ENCODE data around the gene TMEM243.
"Not testable (repeated sequence)": the region's sequence is repeated elsewhere in the genome, so short reads cannot be mapped to it uniquely, and the experiment has no call there.

The TMEM243 gene

GRCh38 chr7:87219545-87220025, at the start of gene TMEM243:
TMEM243 (minus strand) TSS chr7:87219732; CDS start chr7:87219503, 229 bp downstream.
- peak within 1 kb of the TSS; percentile 46 for H3K27ac ChIP-seq
- TF ChIP-seq CTCF (IDR thresholded peaks at IDR 0.05) (peak; percentile 50), ZFX (IDR thresholded peaks at IDR 0.05; ENCODE audit: borderline replicate concordance) (no peak)

GRCh38 chr7:87267239-87267900, 47.8 kb upstream of the TMEM243 start:
- TF ChIP-seq CTCF (IDR thresholded peaks at IDR 0.05): no peak
- no peak for TF ChIP-seq ZFX (IDR thresholded peaks at IDR 0.05; ENCODE audit: borderline replicate concordance)

GRCh38 chr7:87263537-87263936, 44.0 kb upstream of the TMEM243 start:
- TF ChIP-seq CTCF (IDR thresholded peaks at IDR 0.05) (no peak), ZFX (IDR thresholded peaks at IDR 0.05; ENCODE audit: borderline replicate concordance) (no peak)

More at GRCh38 chr7:87267239-87267900, 47.8 kb upstream of the TMEM243 start:
- no peak overlapping the region for H3K27ac ChIP-seq

GRCh38 chr7:87253589-87254087, 34.1 kb upstream of the TMEM243 start:
- H3K27ac ChIP-seq: no peak overlapping the region
- TF ChIP-seq CTCF (IDR thresholded peaks at IDR 0.05) (no peak), ZFX (IDR thresholded peaks at IDR 0.05; ENCODE audit: borderline replicate concordance) (no peak)

More at GRCh38 chr7:87263537-87263936, 44.0 kb upstream of the TMEM243 start:
- no peak overlapping the region for H3K27ac ChIP-seq

GRCh38 chr7:87245671-87246070, 26.1 kb upstream of the TMEM243 start:
- not testable (repeated sequence) for H3K27ac ChIP-seq

- not testable (repeated sequence) for H3K27ac ChIP-seq
These were observed 19.0 kb upstream of the TMEM243 start for GRCh38 chr7:87238464-87239051.

- no peak overlapping the region for H3K27ac ChIP-seq
- no peak for TF ChIP-seq CTCF (IDR thresholded peaks at IDR 0.05)
- no peak for TF ChIP-seq ZFX (IDR thresholded peaks at IDR 0.05; ENCODE audit: borderline replicate concordance)
These were observed 15.4 kb upstream of the TMEM243 start for GRCh38 chr7:87234949-87235348.

- H3K27ac ChIP-seq: no peak overlapping the region
These were observed 12.2 kb upstream of the TMEM243 start for GRCh38 chr7:87231711-87232110.

More at GRCh38 chr7:87231711-87232110, 12.2 kb upstream of the TMEM243 start:
- TF ChIP-seq ZFX (IDR thresholded peaks at IDR 0.05; ENCODE audit: borderline replicate concordance) (no peak), CTCF (IDR thresholded peaks at IDR 0.05) (no peak)
